ENCODE measurements around the gene MPHOSPH9. TPM values are rescaled to one million over a fixed set of nuclear protein-coding genes. Genes with fewer than 3 reads are reported as not detected.

MPHOSPH9 gene
- total RNA-seq, 1 experiment from 2014 or later = 40.4 TPM

DNA sequence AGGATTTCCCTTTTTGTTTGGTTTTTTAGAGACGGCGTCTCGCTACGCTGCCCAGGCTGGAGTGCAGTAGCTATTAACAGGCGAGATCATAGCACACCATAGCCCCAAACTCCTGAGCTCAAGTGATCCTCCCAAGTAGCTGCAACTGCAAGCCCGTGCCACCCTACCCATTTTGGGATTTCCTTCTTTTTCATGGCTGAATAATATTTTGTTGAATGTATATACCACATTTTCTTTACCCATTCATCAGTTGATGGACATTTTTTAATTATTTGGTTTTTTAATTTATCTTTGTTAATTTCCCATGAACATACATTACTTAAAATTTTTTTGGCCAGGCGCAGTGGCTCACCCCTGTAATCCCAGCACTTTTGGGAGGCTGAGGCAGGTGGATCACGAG lies 97.3 kb downstream of the MPHOSPH9 start:
- TF ChIP-seq, protein P1, sequence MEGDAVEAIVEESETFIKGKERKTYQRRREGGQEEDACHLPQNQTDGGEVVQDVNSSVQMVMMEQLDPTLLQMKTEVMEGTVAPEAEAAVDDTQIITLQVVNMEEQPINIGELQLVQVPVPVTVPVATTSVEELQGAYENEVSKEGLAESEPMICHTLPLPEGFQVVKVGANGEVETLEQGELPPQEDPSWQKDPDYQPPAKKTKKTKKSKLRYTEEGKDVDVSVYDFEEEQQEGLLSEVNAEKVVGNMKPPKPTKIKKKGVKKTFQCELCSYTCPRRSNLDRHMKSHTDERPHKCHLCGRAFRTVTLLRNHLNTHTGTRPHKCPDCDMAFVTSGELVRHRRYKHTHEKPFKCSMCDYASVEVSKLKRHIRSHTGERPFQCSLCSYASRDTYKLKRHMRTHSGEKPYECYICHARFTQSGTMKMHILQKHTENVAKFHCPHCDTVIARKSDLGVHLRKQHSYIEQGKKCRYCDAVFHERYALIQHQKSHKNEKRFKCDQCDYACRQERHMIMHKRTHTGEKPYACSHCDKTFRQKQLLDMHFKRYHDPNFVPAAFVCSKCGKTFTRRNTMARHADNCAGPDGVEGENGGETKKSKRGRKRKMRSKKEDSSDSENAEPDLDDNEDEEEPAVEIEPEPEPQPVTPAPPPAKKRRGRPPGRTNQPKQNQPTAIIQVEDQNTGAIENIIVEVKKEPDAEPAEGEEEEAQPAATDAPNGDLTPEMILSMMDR (IDR thresholded peaks at IDR 0.05; ENCODE audit: unreplicated experiment) = no peak
- CTCF ChIA-PET = interaction anchor here (0.5 to 1.0 kb wide), 2 partner anchors 13 to 118 kb away, joined by 3 read pairs; no protein-coding TSS in a partner anchor
- H3K4me1 Mint-ChIP-seq (ENCODE audit: insufficient read depth, unreplicated experiment) = peaks cover 18% of the 10 kb centered on the region
- no peaks in the 10 kb centered on the region for H3K27me3 Mint-ChIP-seq (ENCODE audit: insufficient read depth, unreplicated experiment)
- no TSS peak for BruUV-seq (replicated peaks)
- POLR2A ChIA-PET = no interaction called here
- no peak overlapping the region for H3K4me3 Mint-ChIP-seq (ENCODE audit: unreplicated experiment)
- H3K27ac Mint-ChIP-seq (ENCODE audit: low read depth, unreplicated experiment) = no peak overlapping the region
- peaks cover 9% of the 10 kb centered on the region for H3K36me3 Mint-ChIP-seq (ENCODE audit: insufficient read depth, unreplicated experiment)
- DNase-seq (ENCODE audit: unreplicated experiment) = no peak
- intact Hi-C loops (cut with micrococcal nuclease) = no loop called here
- H3K9me3 Mint-ChIP-seq (ENCODE audit: unreplicated experiment) = no peaks in the 10 kb centered on the region

DNA sequence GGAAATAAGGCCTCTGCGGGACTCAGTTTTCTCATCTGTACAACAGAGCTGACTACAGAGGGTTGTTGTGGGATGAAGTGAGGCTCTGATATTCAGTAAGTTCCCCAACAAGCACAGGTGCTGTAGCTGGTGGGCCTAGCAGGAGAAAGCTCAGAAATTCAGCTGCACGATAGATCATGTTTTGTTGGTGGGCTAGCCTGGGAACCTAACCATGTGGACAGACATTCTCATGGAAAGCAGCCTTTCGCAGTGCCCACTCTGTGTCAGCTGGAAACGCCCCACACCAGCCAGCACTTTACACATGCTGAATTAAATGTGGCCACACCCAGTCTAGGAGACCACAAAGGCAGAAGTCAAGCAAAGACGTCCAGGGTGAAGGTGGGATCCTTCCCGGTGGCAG lies 98.1 kb downstream of the MPHOSPH9 start:
- Mint-ChIP-seq H3K36me3 (ENCODE audit: insufficient read depth, unreplicated experiment) (peaks cover 4% of the 10 kb centered on the region), H3K27me3 (ENCODE audit: insufficient read depth, unreplicated experiment) (no peaks in the 10 kb centered on the region), H3K27ac (ENCODE audit: low read depth, unreplicated experiment) (no peak overlapping the region), H3K4me3 (ENCODE audit: unreplicated experiment) (no peak overlapping the region), H3K4me1 (ENCODE audit: insufficient read depth, unreplicated experiment) (peaks cover 13% of the 10 kb centered on the region), H3K9me3 (ENCODE audit: unreplicated experiment) (no peaks in the 10 kb centered on the region)
- DNase-seq (ENCODE audit: unreplicated experiment) = no peak
- no TSS peak for BruUV-seq (replicated peaks)
- intact Hi-C loops (cut with micrococcal nuclease) = no loop called here
- TF ChIP-seq, protein P1 (IDR thresholded peaks at IDR 0.05; ENCODE audit: unreplicated experiment) = no peak
- POLR2A ChIA-PET = no interaction called here
- CTCF ChIA-PET = interaction anchor here (1.0 kb wide), 1 partner anchor 14 kb away, joined by 3 read pairs; no protein-coding TSS in a partner anchor

DNA sequence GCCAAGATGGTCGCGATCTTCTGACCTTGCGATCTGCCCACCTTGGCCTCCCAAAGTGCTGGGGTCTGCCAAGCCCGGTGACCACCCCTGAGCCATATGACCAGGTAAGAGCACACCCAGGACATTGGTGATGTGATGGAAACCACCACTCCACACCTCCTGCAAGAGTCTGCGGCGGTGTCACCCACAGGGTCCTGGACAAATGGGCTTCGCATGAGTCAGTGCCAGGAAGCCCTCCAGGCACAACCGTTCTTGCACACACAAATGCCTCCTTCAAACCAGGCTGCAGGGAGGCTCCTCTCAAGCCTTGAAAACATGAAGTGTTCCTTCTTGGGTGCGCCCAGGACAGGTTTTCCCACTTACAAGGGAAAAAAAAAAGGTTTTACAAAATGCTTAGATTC lies 98.7 kb downstream of the MPHOSPH9 start:
- no peak overlapping the region for H3K4me3 Mint-ChIP-seq (ENCODE audit: unreplicated experiment)
- TF ChIP-seq, protein P1 (IDR thresholded peaks at IDR 0.05; ENCODE audit: unreplicated experiment) = no peak
- intact Hi-C loops (cut with micrococcal nuclease) = no loop called here
- ChIA-PET CTCF (interaction anchor here (0.6 kb wide), 1 partner anchor 61 kb away, joined by 3 read pairs; no protein-coding TSS in a partner anchor), POLR2A (interaction anchor here (0.6 to 0.8 kb wide), 2 partner anchors 13 to 51 kb away, joined by 3 read pairs; no protein-coding TSS in a partner anchor)
- peaks cover 8% of the 10 kb centered on the region for H3K4me1 Mint-ChIP-seq (ENCODE audit: insufficient read depth, unreplicated experiment)
- no peak overlapping the region for H3K27ac Mint-ChIP-seq (ENCODE audit: low read depth, unreplicated experiment)
- BruUV-seq (replicated peaks) = no TSS peak
- DNase-seq (ENCODE audit: unreplicated experiment) = no peak
- no peaks in the 10 kb centered on the region for H3K9me3 Mint-ChIP-seq (ENCODE audit: unreplicated experiment)
- H3K27me3 Mint-ChIP-seq (ENCODE audit: insufficient read depth, unreplicated experiment) = no peaks in the 10 kb centered on the region
- peaks cover 4% of the 10 kb centered on the region for H3K36me3 Mint-ChIP-seq (ENCODE audit: insufficient read depth, unreplicated experiment)

DNA sequence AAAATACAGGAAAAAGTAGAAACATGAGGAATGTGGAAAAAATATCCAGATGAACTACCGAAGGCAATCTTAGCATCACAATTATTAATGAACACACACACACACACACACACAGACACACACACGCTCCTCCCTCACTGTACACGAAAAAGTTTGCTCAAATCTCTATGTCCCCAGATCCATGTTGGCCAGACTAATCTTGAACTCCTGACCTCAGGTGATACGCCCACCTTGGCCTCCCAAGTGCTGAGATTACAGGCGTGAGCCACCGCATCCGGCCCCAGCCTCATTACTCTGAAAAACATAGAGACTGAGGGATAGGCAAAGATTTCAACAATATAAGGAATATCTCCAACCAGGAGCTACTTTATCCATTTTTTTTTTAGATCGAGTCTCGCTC lies 99.2 kb downstream of the MPHOSPH9 start:
- no peaks in the 10 kb centered on the region for H3K9me3 Mint-ChIP-seq (ENCODE audit: unreplicated experiment)
- peaks cover 7% of the 10 kb centered on the region for H3K4me1 Mint-ChIP-seq (ENCODE audit: insufficient read depth, unreplicated experiment)
- no peak for DNase-seq (ENCODE audit: unreplicated experiment)
- no TSS peak for BruUV-seq (replicated peaks)
- TF ChIP-seq, protein P1 (IDR thresholded peaks at IDR 0.05; ENCODE audit: unreplicated experiment) = no peak
- ChIA-PET CTCF (interaction anchor here (0.6 kb wide), 1 partner anchor 61 kb away, joined by 3 read pairs; no protein-coding TSS in a partner anchor), POLR2A (interaction anchor here (0.6 to 0.8 kb wide), 2 partner anchors 13 to 51 kb away, joined by 3 read pairs; no protein-coding TSS in a partner anchor)
- peaks cover 4% of the 10 kb centered on the region for H3K36me3 Mint-ChIP-seq (ENCODE audit: insufficient read depth, unreplicated experiment)
- intact Hi-C loops (cut with micrococcal nuclease) = no loop called here
- no peak overlapping the region for H3K4me3 Mint-ChIP-seq (ENCODE audit: unreplicated experiment)
- H3K27me3 Mint-ChIP-seq (ENCODE audit: insufficient read depth, unreplicated experiment) = no peaks in the 10 kb centered on the region
- no peak overlapping the region for H3K27ac Mint-ChIP-seq (ENCODE audit: low read depth, unreplicated experiment)

All from MCF 10A (cell line).